GM04503 (cell line): ENCODE results near the gene RSPH10B2.
"Not testable (repeated sequence)": the region's sequence is repeated elsewhere in the genome, so short reads cannot be mapped to it uniquely, and the experiment has no call there.

Source experiments
- DNase-seq: peaks from one replicate; pipeline ENCODE4 v3.0.0-alpha.2; 2012; ENCODE audit warnings: low read depth

The RSPH10B2 gene

DNA sequence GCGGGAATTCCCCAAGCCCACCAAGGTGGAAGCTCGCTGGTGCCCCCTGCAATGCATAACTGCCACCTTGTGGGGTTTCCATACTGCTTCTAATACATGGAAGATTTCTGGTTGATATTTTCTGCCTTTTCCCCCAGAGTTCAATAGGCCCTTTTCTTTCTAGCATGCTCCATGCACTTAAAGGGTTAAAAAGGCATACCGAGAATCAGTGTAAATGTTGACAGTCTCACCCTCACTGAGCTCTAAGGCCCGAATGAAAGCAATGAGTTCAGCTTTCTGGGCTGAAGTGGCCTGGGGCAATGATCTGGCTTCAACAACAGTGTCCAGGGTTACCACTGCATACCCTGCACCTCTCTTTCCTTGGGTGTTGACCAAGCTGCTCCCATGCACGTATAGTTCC, 89.2 kb downstream of the RSPH10B2 start:
- DNase-seq: not testable (repeated sequence)

GRCh38 chr7:6843654-6844053, 89.8 kb downstream of the RSPH10B2 start:
- not testable (repeated sequence) for DNase-seq

GRCh38 chr7:6845971-6846449, 92.1 kb downstream of the RSPH10B2 start:
- not testable (repeated sequence) for DNase-seq

GRCh38 chr7:6847751-6848150, 93.8 kb downstream of the RSPH10B2 start:
- DNase-seq: not testable (repeated sequence)
